H1 (cell line): Measurements from ENCODE around the gene UTP15. TPM values are rescaled to one million over a fixed set of nuclear protein-coding genes. Genes with fewer than 3 reads are reported as not detected.

Experiments
- CTCF ChIA-PET: fragments of 300-600 bp; sonication (Branson Sonifier 250); formaldehyde crosslinking; loops from one replicate; lab custom pipeline; 2021; ENCODE audit not compliant: partially characterized antibody; lab: Charles Lee
- POLR2A ChIA-PET: fragments of 300-600 bp; sonication (Branson Sonifier 250); formaldehyde crosslinking; loops from one replicate; lab custom pipeline; 2021; ENCODE audit warnings: inconsistent platforms; ENCODE audit not compliant: partially characterized antibody; lab: Charles Lee
- DNase-seq, 2 experiments: peaks; one replicate each; pipeline versions ENCODE4 v3.0.0 to v3.0.0-alpha.2; 2010 to 2022; ENCODE audit warnings: low spot score in 2 of 2, low read depth in 1 of 2, mixed read lengths in 1 of 2
- FAIRE-seq: peaks from 2 replicates; lab custom pipeline; 2011; peaks lifted over from hg19 to GRCh38; lab: Jason Lieb, UNC
- H2AFZ ChIP-seq: 2 replicates; pipeline ENCODE4 v1.8.1; 2012; ENCODE audit warnings: low read length, inconsistent platforms
- H2AK5ac ChIP-seq: 2 replicates; pipeline ENCODE4 v1.6.1; 2013; ENCODE audit warnings: low read depth, low read length
- H2BK120ac ChIP-seq: replicated peaks from 2 replicates; pipeline ENCODE3; 2013; ENCODE audit warnings: low read depth, low read length, inconsistent platforms
- H2BK12ac ChIP-seq: 2 replicates; pipeline ENCODE4 v1.6.1; 2013; ENCODE audit warnings: low read depth, low read length
- H2BK15ac ChIP-seq: 2 replicates; pipeline ENCODE4 v1.6.1; 2013; ENCODE audit warnings: low read length
- H2BK20ac ChIP-seq: 2 replicates; pipeline ENCODE4 v1.6.1; 2013; ENCODE audit warnings: low read length
- H2BK5ac ChIP-seq: 2 replicates; pipeline ENCODE4 v1.6.1; 2013; ENCODE audit warnings: low read depth, low read length
- H3K14ac ChIP-seq: 2 replicates; pipeline ENCODE4 v1.6.1; 2013; ENCODE audit warnings: inconsistent platforms; ENCODE audit not compliant: insufficient read length
- H3K18ac ChIP-seq: 2 replicates; pipeline ENCODE4 v1.6.1; 2013; ENCODE audit warnings: low read length; ENCODE audit errors: extremely low read depth
- H3K23ac ChIP-seq: 2 replicates; pipeline ENCODE4 v1.6.1; 2013; ENCODE audit warnings: inconsistent platforms; ENCODE audit not compliant: insufficient read length
- H3K23me2 ChIP-seq: 2 replicates; pipeline ENCODE4 v1.6.1; 2013; ENCODE audit warnings: low read depth, low read length
- H3K27ac ChIP-seq: 2 replicates; pipeline ENCODE4 v1.6.1; 2011; ENCODE audit warnings: low read depth, low read length, inconsistent platforms
- H3K27me3 ChIP-seq, 4 experiments: replicated peaks in 1 of 4; 1 replicate in 1 of 4; 2 replicates in 3 of 4; pipeline versions ENCODE4 v1.6.1 to v1.8.1; 2011 to 2013; ENCODE audit warnings: low read length in 3 of 4, mild to moderate bottlenecking in 3 of 4, inconsistent platforms in 2 of 4, mixed read lengths in 2 of 4, moderate library complexity in 1 of 4; ENCODE audit not compliant: control insufficient read depth in 3 of 4, insufficient read depth in 3 of 4; ENCODE audit errors: extremely low read depth in 1 of 4
- H3K36me3 ChIP-seq, 4 experiments: 2 replicates each; pipeline versions ENCODE4 v1.6.1 to v1.8.1; 2011 to 2013; ENCODE audit warnings: mild to moderate bottlenecking in 4 of 4, low read length in 3 of 4, moderate library complexity in 2 of 4, control low read depth in 1 of 4, inconsistent platforms in 1 of 4; ENCODE audit not compliant: insufficient read depth in 4 of 4, control insufficient read depth in 2 of 4
- H3K4ac ChIP-seq: replicated peaks from 2 replicates; pipeline ENCODE3; 2013; ENCODE audit warnings: low read length, low read depth, mixed read lengths, inconsistent platforms; ENCODE audit not compliant: insufficient read length
- H3K4me1 ChIP-seq, 4 experiments: replicated peaks in 1 of 4; 1 replicate in 1 of 4; 2 replicates in 3 of 4; pipeline versions ENCODE4 v1.6.1 to v1.8.1; 2011 to 2013; ENCODE audit warnings: low read length in 3 of 4, inconsistent platforms in 2 of 4, mixed read lengths in 1 of 4; ENCODE audit not compliant: insufficient read depth in 4 of 4, control insufficient read depth in 3 of 4
- H3K4me2 ChIP-seq, 2 experiments: 2 replicates each; pipeline versions ENCODE4 v1.6.1 to v1.8.1; 2011 to 2013; ENCODE audit warnings: low read depth in 2 of 2, low read length in 2 of 2, control low read depth in 1 of 2, inconsistent platforms in 1 of 2, mild to moderate bottlenecking in 1 of 2; ENCODE audit not compliant: insufficient read depth in 1 of 2
- H3K4me3 ChIP-seq, 4 experiments: fragments of 200-600, 300-600 bp in 1 of 4; sonication (generic), shearing (Covaris generic), sonication (Bioruptor Twin) in 1 of 4; 2 replicates each; pipeline versions ENCODE4 v1.5.1 to v1.8.1; 2011 to 2016; ENCODE audit warnings: low read length in 4 of 4, low read depth in 3 of 4, control low read depth in 2 of 4, inconsistent platforms in 2 of 4, mild to moderate bottlenecking in 2 of 4, mixed read lengths in 1 of 4, moderate library complexity in 1 of 4; ENCODE audit not compliant: insufficient read depth in 2 of 4; ENCODE audit errors: extremely low read depth in 1 of 4
- H3K56ac ChIP-seq: replicated peaks from 2 replicates; pipeline ENCODE3; 2013; ENCODE audit warnings: low read depth, mild to moderate bottlenecking, mixed read lengths, low read length, inconsistent platforms; ENCODE audit not compliant: insufficient read length
- H3K79me1 ChIP-seq: 2 replicates; pipeline ENCODE4 v1.6.1; 2013; ENCODE audit warnings: low read depth, low read length, control low read depth
- H3K79me2 ChIP-seq, 2 experiments: 2 replicates each; pipeline versions ENCODE4 v1.6.1 to v1.8.1; 2012 to 2013; ENCODE audit warnings: low read length in 2 of 2, mild to moderate bottlenecking in 2 of 2, inconsistent platforms in 1 of 2; ENCODE audit not compliant: insufficient read depth in 2 of 2, control insufficient read depth in 1 of 2
- H3K9ac ChIP-seq, 4 experiments: replicated peaks in 1 of 4; 1 replicate in 1 of 4; 2 replicates in 3 of 4; pipeline versions ENCODE4 v1.6.1 to v1.8.1; 2011 to 2013; ENCODE audit warnings: low read depth in 3 of 4, low read length in 3 of 4, control low read depth in 2 of 4, mild to moderate bottlenecking in 2 of 4, moderate library complexity in 2 of 4, inconsistent platforms in 1 of 4; ENCODE audit errors: extremely low read depth in 1 of 4
- H3K9me3 ChIP-seq, 2 experiments: 2 replicates each; pipeline versions ENCODE4 v1.6.1 to v1.8.1; 2012 to 2013; ENCODE audit warnings: mild to moderate bottlenecking in 2 of 2, moderate library complexity in 2 of 2, control low read depth in 1 of 2, inconsistent platforms in 1 of 2, low read depth in 1 of 2, low read length in 1 of 2, mixed read lengths in 1 of 2; ENCODE audit not compliant: insufficient read depth in 2 of 2
- H4K20me1 ChIP-seq, 2 experiments: replicated peaks in 1 of 2; 2 replicates each; pipeline versions ENCODE3 to v1.8.1; 2011 to 2013; ENCODE audit warnings: inconsistent platforms in 2 of 2, low read length in 2 of 2, mild to moderate bottlenecking in 1 of 2; ENCODE audit not compliant: insufficient read depth in 2 of 2, control insufficient read depth in 1 of 2
- H4K5ac ChIP-seq: 2 replicates; pipeline ENCODE4 v1.6.1; 2013; ENCODE audit warnings: low read length, low read depth, mixed read lengths, inconsistent platforms; ENCODE audit not compliant: insufficient read length
- H4K8ac ChIP-seq: 2 replicates; pipeline ENCODE4 v1.8.0; 2013; ENCODE audit warnings: mild to moderate bottlenecking, moderate library complexity, low read length, inconsistent platforms; ENCODE audit not compliant: insufficient read depth; ENCODE audit errors: extremely low read depth
- H4K91ac ChIP-seq: replicated peaks from 2 replicates; pipeline ENCODE3; 2013; ENCODE audit warnings: low read length, mixed read lengths, inconsistent platforms; ENCODE audit not compliant: insufficient read length
- BACH1 ChIP-seq: IDR thresholded peaks from 2 replicates; pipeline ENCODE4 v1.6.1; 2012; ENCODE audit warnings: low read length, improper control_type of control experiment
- BCL11A ChIP-seq, 2 experiments: IDR thresholded peaks; one replicate each; pipeline ENCODE4 v1.6.1; 2011; ENCODE audit warnings: low read depth in 2 of 2, low read length in 2 of 2, mild to moderate bottlenecking in 2 of 2
- CBX5 ChIP-seq: fragments of 300-800, 300-1000 bp; sonication (generic); IDR thresholded peaks from 2 replicates; pipeline ENCODE4 v1.7.1; 2016; ENCODE audit warnings: antibody characterized with exemption, low read length, low read depth
- EZH2 ChIP-seq: fragments of 200-600 bp; sonication (generic); IDR thresholded peaks from 2 replicates; pipeline ENCODE4 v1.7.1; 2012; ENCODE audit warnings: low read depth, mild to moderate bottlenecking, moderate library complexity, low read length, inconsistent platforms; ENCODE audit not compliant: severe bottlenecking
- FOSL1 ChIP-seq: IDR thresholded peaks from 2 replicates; pipeline ENCODE4 v1.6.1; 2011; ENCODE audit warnings: mild to moderate bottlenecking, low read depth, low read length, moderate library complexity; ENCODE audit not compliant: insufficient read depth
- JUN ChIP-seq: IDR thresholded peaks from 2 replicates; pipeline ENCODE4 v1.6.1; 2011; ENCODE audit warnings: low read depth, mild to moderate bottlenecking, improper control_type of control experiment, low read length
- PHF8 ChIP-seq: fragments of 200-600 bp; sonication (generic); conservative IDR thresholded peaks from 2 replicates; pipeline ENCODE4 v1.7.1; 2012; ENCODE audit warnings: low read depth, mild to moderate bottlenecking, inconsistent platforms, low read length, moderate library complexity
- POU5F1 ChIP-seq: IDR thresholded peaks from 2 replicates; pipeline ENCODE4 v1.6.1; 2011; ENCODE audit warnings: low read depth, mild to moderate bottlenecking, low read length, moderate library complexity
- RXRA ChIP-seq: IDR thresholded peaks from 2 replicates; pipeline ENCODE4 v1.6.1; 2011; ENCODE audit warnings: low read depth, mild to moderate bottlenecking, low read length, moderate library complexity; ENCODE audit not compliant: insufficient read depth
- TEAD4 ChIP-seq: IDR thresholded peaks from 2 replicates; pipeline ENCODE4 v1.6.1; 2012; ENCODE audit warnings: low read depth, low read length, inconsistent platforms, mixed read lengths
- WGBS, 2 experiments: shearing (Covaris generic) in 1 of 2; methylation state at CpG; one replicate each; pipeline versions ENCODE4 v1.1.6 to v1.1.7; 2013 to 2015; ENCODE audit warnings: low lambda C conversion rate in 2 of 2, mixed read lengths in 2 of 2, inconsistent platforms in 1 of 2, low coverage in 1 of 2, missing lambda C conversion rate in 1 of 2; ENCODE audit not compliant: insufficient replicate concordance in 2 of 2, insufficient coverage in 1 of 2, insufficient read length in 1 of 2; ENCODE audit errors: extremely low coverage in 1 of 2, missing lambda C conversion rate in 1 of 2; 5-methylcytosine and 5-hydroxymethylcytosine counted together
- polyA plus RNA-seq, 7 experiments: library from polyadenylated mRNA; depleted of rRNA in 3 of 7; stranded (reverse) in 5 of 7; unstranded in 2 of 7; fragments of >200 nt in 5 of 7; fragments of 200-250 nt in 2 of 7; gene quantifications; 1 replicate in 5 of 7; 2 replicates in 1 of 7; 4 replicates in 1 of 7; pipeline versions ENCODE4 v1.2.1 to v1.2.3, GENCODE V29; 2011 to 2013; ENCODE audit warnings: missing spikeins in 2 of 7, mixed read lengths in 2 of 7
- total RNA-seq: library from RNA; stranded (reverse); fragmentation: NEBNext Ultra II Directional; extraction: Animal tissue kit (Norgen Biotek cat#: 25700); gene quantifications from 2 replicates; pipeline ENCODE4 v1.2.1, GENCODE V29; 2021

Gene UTP15
- total and polyA plus RNA-seq, 2 of the 8 experiments (the other 6 are each of a cell fraction or from before 2014, with no cell fraction given): 14.3 to 33.6 TPM

GRCh38 chr5:73615085-73615484, 49.5 kb downstream of the UTP15 start:
- H3K9me3 ChIP-seq: no peaks in the 10 kb centered on the region
- no peak overlapping the region for H2BK20ac ChIP-seq
- no peak overlapping the region for H2BK120ac ChIP-seq
- no peak overlapping the region for H3K27ac ChIP-seq
- no peak overlapping the region for H2BK15ac ChIP-seq
- ChIA-PET POLR2A (no interaction called here), CTCF (interaction anchor here (1.4 to 1.8 kb wide), 2 partner anchors 18 to 178 kb away, joined by 4 to 7 read pairs; no protein-coding TSS in a partner anchor)
- no peaks in the 10 kb centered on the region for H3K23me2 ChIP-seq
- H3K18ac ChIP-seq: no peak overlapping the region
- no peaks in the 10 kb centered on the region for H3K79me2 ChIP-seq
- WGBS, 2 experiments: 88% methylated on average over 2 of the region's 2 CpGs; no CpG with 5 or more reads in 1 of the 2 experiments
- H3K4me2 ChIP-seq: no peak overlapping the region
- H3K9ac ChIP-seq: no peak overlapping the region
- H3K4me3 ChIP-seq: no peak overlapping the region
- H4K8ac ChIP-seq: no peak overlapping the region
- no peak overlapping the region for H4K91ac ChIP-seq
- no peak overlapping the region for H2BK12ac ChIP-seq
- H3K36me3 ChIP-seq: no peaks in the 10 kb centered on the region
- H3K27me3 ChIP-seq: no peaks in the 10 kb centered on the region
- H2AFZ ChIP-seq: no peak overlapping the region
- H4K20me1 ChIP-seq: no peaks in the 10 kb centered on the region
- H3K14ac ChIP-seq: no peak overlapping the region
- DNase-seq (no peak), FAIRE-seq (no peak)
- H3K4ac ChIP-seq: no peak overlapping the region
- no peak overlapping the region for H2BK5ac ChIP-seq
- H3K56ac ChIP-seq: no peak overlapping the region
- H2AK5ac ChIP-seq: no peak overlapping the region
- no peak overlapping the region for H4K5ac ChIP-seq
- TF ChIP-seq BACH1 (no peak), PHF8 (no peak), CBX5 (no peak), POU5F1 (no peak), BCL11A (IDR thresholded peaks at IDR 0.05; ENCODE audit: low read depth in 2 of 2, low read length in 2 of 2) (no peak), TEAD4 (no peak), RXRA (no peak), JUN (no peak), FOSL1 (no peak), EZH2 (no peak)
- no peaks in the 10 kb centered on the region for H3K79me1 ChIP-seq
- 0 out of 7 replicates have a peak, but pooled peaks cover 0 to 3% (median 0%) of the 10 kb centered on the region in 4 experiments for H3K4me1 ChIP-seq
- no peak overlapping the region for H3K23ac ChIP-seq
